ENCODE results near the gene PDE4D.

DNA sequence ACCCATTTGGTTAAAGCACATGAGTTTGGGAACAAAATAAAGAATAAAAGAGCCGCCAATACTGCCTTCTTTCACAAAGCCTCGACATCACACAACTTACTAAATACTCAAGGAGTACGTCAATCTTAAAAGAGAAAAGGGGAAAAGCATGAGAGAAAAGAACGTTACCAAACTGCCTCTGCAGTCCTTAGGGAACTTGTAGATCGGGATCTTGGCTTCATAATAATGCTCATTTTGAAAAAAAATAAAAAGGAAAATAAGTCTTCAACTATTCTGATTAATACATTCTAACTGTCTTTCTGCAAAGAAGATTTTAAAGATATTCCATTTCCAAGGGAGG is 618.4 kb downstream of the PDE4D start:
- TF ChIP-seq CTCF (IDR thresholded peaks at IDR 0.05; ENCODE audit: low read length) = no peak
- TF ChIP-seq EZH2phosphoT487 (IDR thresholded peaks at IDR 0.05; ENCODE audit: low read length) = no peak

All from MM.1S (cell line).